Endothelial cell of hepatic sinusoid (primary cell): ENCODE data around the gene ZNF568.

Experiments used
- in situ Hi-C: cut with HindIII; loops from 2 replicates; pipeline ENCODE4 v1.10.0; 2017; ENCODE audit warnings: low sequenced_read_pairs

Gene ZNF568

GRCh38 chr19:36915992-36916830 is at the start of gene ZNF568, which contains the start of gene ZNF829:
TSS of gene ZNF568 (plus strand) at chr19:36916332. CDS start at chr19:36922771, 6,439 bp downstream.
TSS of gene ZNF829 (minus strand) at chr19:36916291. CDS start at chr19:36915167, 1,124 bp downstream.
- in situ Hi-C loops = no loop called here

- in situ Hi-C loops = no loop called here
These were observed 38.9 kb upstream of the ZNF568 start for GRCh38 chr19:36876993-36877938.

- in situ Hi-C loops = no loop called here
These were observed 24.3 kb upstream of the ZNF568 start for GRCh38 chr19:36891768-36892357.

- in situ Hi-C loops = no loop called here
These were observed 21.2 kb upstream of the ZNF568 start for GRCh38 chr19:36894849-36895383.

GRCh38 chr19:36898422-36898821 is 17.7 kb upstream of the ZNF568 start:
- in situ Hi-C loops = no loop called here

- in situ Hi-C loops = no loop called here
These were observed 859 bp downstream of the ZNF568 start for GRCh38 chr19:36916991-36917390.

- in situ Hi-C loops = no loop called here
These were observed 2.0 kb downstream of the ZNF568 start for GRCh38 chr19:36918090-36918489.

- in situ Hi-C loops = no loop called here
These were observed 15.6 kb downstream of the ZNF568 start for GRCh38 chr19:36931684-36932083.

- in situ Hi-C loops = no loop called here
These were observed 23.0 kb downstream of the ZNF568 start for GRCh38 chr19:36939153-36939552.

- in situ Hi-C loops = no loop called here
These were observed 34.4 kb downstream of the ZNF568 start for GRCh38 chr19:36950335-36951119.

GRCh38 chr19:36962346-36962745 is 46.2 kb downstream of the ZNF568 start:
- in situ Hi-C loops = no loop called here

- in situ Hi-C loops = no loop called here
These were observed 47.1 kb downstream of the ZNF568 start for GRCh38 chr19:36963280-36963679.

GRCh38 chr19:36972571-36972970 is 56.4 kb downstream of the ZNF568 start:
- in situ Hi-C loops = no loop called here

GRCh38 chr19:36973021-36973843 is 57.1 kb downstream of the ZNF568 start:
- in situ Hi-C loops = no loop called here

GRCh38 chr19:36973844-36974195 is 57.7 kb downstream of the ZNF568 start:
- in situ Hi-C loops = no loop called here

- in situ Hi-C loops = no loop called here
These were observed 70.0 kb downstream of the ZNF568 start for GRCh38 chr19:36986131-36986530.

GRCh38 chr19:36986601-36987000 is 70.5 kb downstream of the ZNF568 start:
- in situ Hi-C loops = no loop called here

GRCh38 chr19:36987091-36987490 is 71.0 kb downstream of the ZNF568 start:
- in situ Hi-C loops = no loop called here

GRCh38 chr19:36997152-36997842 is 81.2 kb downstream of the ZNF568 start:
- in situ Hi-C loops = no loop called here
